Caco-2 (cell line): ENCODE measurements around the gene WDTC1. TPM values are rescaled to one million over a fixed set of nuclear protein-coding genes. Genes with fewer than 3 reads are reported as not detected.

ENCODE experiments used
- BruUV-seq: library from RNA; stranded (reverse); fragments of 400-500 nt; replicated peaks from 2 replicates; lab custom pipeline; 2021; lab: Mats Ljungman, UMichigan
- CTCF ChIA-PET: fragments of 300-600 bp; sonication (Branson Sonifier 250); formaldehyde crosslinking; loops from one replicate; lab custom pipeline; 2022; ENCODE audit warnings: antibody characterized with exemption; lab: Charles Lee
- POLR2A ChIA-PET: fragments of 300-600 bp; sonication (Branson Sonifier 250); formaldehyde crosslinking; loops from one replicate; lab custom pipeline; 2022; ENCODE audit warnings: antibody characterized with exemption; lab: Charles Lee
- DNase-seq, 2 experiments: peaks; one replicate each; pipeline versions ENCODE4 v3.0.0 to v3.0.0-alpha.2; 2020 to 2022
- H3K27me3 ChIP-seq: replicated peaks from 2 replicates; pipeline ENCODE4 v1.6.0; 2011; ENCODE audit warnings: low read length; ENCODE audit not compliant: control insufficient read depth, insufficient read depth
- H3K36me3 ChIP-seq: 2 replicates; pipeline ENCODE4 v1.5.1; 2011; ENCODE audit warnings: low read length; ENCODE audit not compliant: control insufficient read depth, insufficient read depth
- H3K4me1 ChIP-seq: fragments of 250-450 bp; sonication (Bioruptor Pico); 2 replicates; pipeline ENCODE4 v1.5.1; 2020; ENCODE audit warnings: mild to moderate bottlenecking
- H3K4me3 ChIP-seq: 2 replicates; pipeline ENCODE4 v1.5.1; 2011; ENCODE audit warnings: low read depth, mild to moderate bottlenecking, control low read depth, low read length
- H3K9me3 ChIP-seq: fragments of 250-450 bp; sonication (Bioruptor Pico); 2 replicates; pipeline ENCODE4 v1.5.1; 2020; ENCODE audit warnings: mild to moderate bottlenecking, moderate library complexity
- H3K27ac Mint-ChIP-seq: one replicate; pipeline ENCODE4 v1.8.0; 2022; ENCODE audit warnings: mixed read lengths; ENCODE audit not compliant: unreplicated experiment
- H3K27me3 Mint-ChIP-seq: one replicate; pipeline ENCODE4 v1.8.0; 2022; ENCODE audit warnings: mixed read lengths; ENCODE audit not compliant: insufficient read depth, unreplicated experiment
- H3K36me3 Mint-ChIP-seq: one replicate; pipeline ENCODE4 v1.8.0; 2022; ENCODE audit warnings: mild to moderate bottlenecking, mixed read lengths; ENCODE audit not compliant: insufficient read depth, unreplicated experiment
- H3K4me1 Mint-ChIP-seq: one replicate; pipeline ENCODE4 v1.8.0; 2022; ENCODE audit warnings: low read depth, mixed read lengths; ENCODE audit not compliant: unreplicated experiment
- H3K4me3 Mint-ChIP-seq: one replicate; pipeline ENCODE4 v1.8.0; 2022; ENCODE audit warnings: mild to moderate bottlenecking, moderate library complexity, mixed read lengths; ENCODE audit not compliant: unreplicated experiment
- H3K9me3 Mint-ChIP-seq: one replicate; pipeline ENCODE4 v1.8.0; 2022; ENCODE audit warnings: mixed read lengths; ENCODE audit not compliant: unreplicated experiment
- CTCF ChIP-seq, 2 experiments: fragments of 200-600 bp in 1 of 2; IDR thresholded peaks; 1 replicate in 1 of 2; 2 replicates in 1 of 2; pipeline versions ENCODE4 v1.5.1 to v1.8.0; 2011 to 2022; ENCODE audit warnings: antibody characterized with exemption in 1 of 2, control low read depth in 1 of 2, inconsistent platforms in 1 of 2, low read depth in 1 of 2, low read length in 1 of 2, mild to moderate bottlenecking in 1 of 2, moderate library complexity in 1 of 2; ENCODE audit not compliant: insufficient read depth in 1 of 2, severe bottlenecking in 1 of 2, unreplicated experiment in 1 of 2
- intact Hi-C: fragments of 100-400 bp; cut with micrococcal nuclease; formaldehyde crosslinking; loops from one replicate; pipeline ENCODE4 v1.10.0; 2022; ENCODE audit not compliant: unreplicated experiment
- total RNA-seq: library from RNA; stranded (reverse); gene quantifications from 2 replicates; pipeline ENCODE4 v1.2.3, GENCODE V29; 2022

Gene WDTC1
- total RNA-seq, 1 experiment from 2014 or later, result 17.2 TPM

GRCh38 chr1:27296773-27297291 is 62.4 kb downstream of the WDTC1 start:
- no peaks in the 10 kb centered on the region; the same call in 1 of the 2 replicates for H3K36me3 ChIP-seq
- TF ChIP-seq CTCF (IDR thresholded peaks at IDR 0.05; ENCODE audit: insufficient read depth in 1 of 2, low read depth in 1 of 2, low read length in 1 of 2, severe bottlenecking in 1 of 2, unreplicated experiment in 1 of 2), result peak; percentile 45 to 74
- DNase-seq, result peak; percentile 59 to 66
- ChIA-PET CTCF (interaction anchor here (0.6 to 4.0 kb wide), 18 partner anchors 12 to 432 kb away, joined by 3 to 18 read pairs (median 4); no protein-coding TSS in a partner anchor), POLR2A (interaction anchor here (0.5 kb wide), 1 partner anchor 12 kb away, joined by 4 read pairs; no protein-coding TSS in a partner anchor)
- Mint-ChIP-seq H3K4me1 (peaks cover 7% of the 10 kb centered on the region), H3K36me3 (no peaks in the 10 kb centered on the region), H3K27me3 (no peaks in the 10 kb centered on the region), H3K4me3 (no peak overlapping the region), H3K27ac (no peak overlapping the region), H3K9me3 (no peaks in the 10 kb centered on the region)
- no peak overlapping the region for H3K4me3 ChIP-seq
- no peaks in the 10 kb centered on the region for H3K9me3 ChIP-seq
- no TSS peak for BruUV-seq
- H3K4me1 ChIP-seq, result peaks cover 11% of the 10 kb centered on the region
- intact Hi-C loops, result no loop called here
- no peaks in the 10 kb centered on the region for H3K27me3 ChIP-seq

- no peaks in the 10 kb centered on the region for H3K36me3 Mint-ChIP-seq
- BruUV-seq, result no TSS peak
- Histone ChIP-seq H3K27me3 (no peaks in the 10 kb centered on the region), H3K4me1 (peaks cover 11% of the 10 kb centered on the region), H3K36me3 (no peaks in the 10 kb centered on the region), H3K4me3 (no peak overlapping the region), H3K9me3 (no peaks in the 10 kb centered on the region)
- peaks cover 7% of the 10 kb centered on the region for H3K4me1 Mint-ChIP-seq
- H3K4me3 Mint-ChIP-seq, result no peak overlapping the region
- no peak for TF ChIP-seq CTCF (IDR thresholded peaks at IDR 0.05; ENCODE audit: insufficient read depth in 1 of 2, low read depth in 1 of 2, low read length in 1 of 2, severe bottlenecking in 1 of 2, unreplicated experiment in 1 of 2)
- no peak for DNase-seq
- no peak overlapping the region for H3K27ac Mint-ChIP-seq
- no peaks in the 10 kb centered on the region for H3K27me3 Mint-ChIP-seq
- intact Hi-C loops, result no loop called here
- ChIA-PET POLR2A (no interaction called here), CTCF (interaction anchor here (4.0 kb wide), 1 partner anchor 97 kb away, joined by 18 read pairs; no protein-coding TSS in a partner anchor)
- H3K9me3 Mint-ChIP-seq, result no peaks in the 10 kb centered on the region
Measured at GRCh38 chr1:27297903-27298302, 63.5 kb downstream of the WDTC1 start.

- Mint-ChIP-seq H3K9me3 (no peaks in the 10 kb centered on the region), H3K27ac (peak overlapping the region; percentile 51), H3K4me1 (peaks cover 7% of the 10 kb centered on the region), H3K4me3 (no peak overlapping the region), H3K36me3 (no peaks in the 10 kb centered on the region), H3K27me3 (no peaks in the 10 kb centered on the region)
- POLR2A ChIA-PET, result no interaction called here
- no peak for TF ChIP-seq CTCF (IDR thresholded peaks at IDR 0.05; ENCODE audit: insufficient read depth in 1 of 2, low read depth in 1 of 2, low read length in 1 of 2, severe bottlenecking in 1 of 2, unreplicated experiment in 1 of 2)
- no TSS peak for BruUV-seq
- intact Hi-C loops, result no loop called here
- Histone ChIP-seq H3K36me3 (no peaks in the 10 kb centered on the region), H3K27me3 (no peaks in the 10 kb centered on the region), H3K4me1 (peaks cover 11% of the 10 kb centered on the region), H3K4me3 (no peak overlapping the region), H3K9me3 (no peaks in the 10 kb centered on the region)
- CTCF ChIA-PET, result interaction anchor here (0.6 to 4.0 kb wide), 7 partner anchors 9 to 426 kb away, joined by 3 to 19 read pairs (median 4); partner anchors contain the start of gene MAP3K6
- no peak for DNase-seq
Measured at GRCh38 chr1:27298632-27299384, 64.4 kb downstream of the WDTC1 start.
